GM19397 (cell line): Measurements from ENCODE around the gene ROBO1.
"Not testable (repeated sequence)": the region's sequence is repeated elsewhere in the genome, so short reads cannot be mapped to it uniquely, and the experiment has no call there.

Experiments used
- ATAC-seq: cut with Tn5 transposase; IDR thresholded peaks from one replicate; pipeline ENCODE4 v1.9.1; 2021; ENCODE audit warnings: mild to moderate bottlenecking, moderate library complexity; ENCODE audit not compliant: unreplicated experiment

ROBO1 gene

GRCh38 chr3:79325833-79326383, 441.9 kb downstream of the ROBO1 start:
- ATAC-seq: not testable (repeated sequence)

DNA sequence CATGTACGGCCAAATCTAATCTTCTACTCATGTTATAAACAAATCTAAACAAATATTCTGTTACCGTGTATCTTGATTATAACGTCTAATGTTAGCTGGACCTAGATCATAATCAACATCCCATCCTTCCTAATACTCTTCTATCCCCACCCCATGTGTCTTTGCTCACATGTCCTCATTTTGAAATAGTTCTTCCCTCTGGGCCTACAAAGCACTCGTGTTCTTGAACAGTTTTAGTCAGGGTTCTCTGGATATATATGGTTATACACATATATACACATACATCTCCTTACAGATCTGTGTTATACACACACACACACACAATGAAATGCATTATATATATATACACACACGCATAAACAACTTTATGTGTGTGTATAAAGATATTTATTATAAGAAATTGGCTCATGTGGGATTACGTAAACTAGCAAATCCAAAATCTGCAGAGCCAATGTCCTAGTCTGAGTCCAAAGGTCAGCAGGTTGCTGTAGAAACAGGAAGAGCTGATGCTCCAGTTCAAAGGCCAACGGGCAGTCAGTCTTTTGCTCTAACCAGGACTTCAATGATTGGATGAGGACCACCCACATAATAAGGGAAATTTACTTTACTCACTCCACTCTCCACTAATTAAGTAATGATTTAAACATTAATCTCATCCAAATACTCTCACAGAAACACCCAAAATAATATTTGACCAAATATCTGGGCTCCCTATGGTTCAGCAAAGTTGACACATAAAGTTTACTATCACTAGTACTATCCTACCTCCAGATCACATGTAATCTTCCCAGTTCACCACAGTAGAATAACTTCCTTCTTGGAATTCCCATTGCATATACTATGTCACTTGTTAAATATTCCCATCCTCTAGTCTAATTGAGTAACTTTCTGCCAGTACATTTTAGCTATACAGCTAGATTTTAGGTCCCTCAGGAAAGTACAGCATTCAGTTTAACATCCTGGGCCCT, 450.0 kb downstream of the ROBO1 start:
- ATAC-seq: no peak

GRCh38 chr3:79314962-79315361, 452.8 kb downstream of the ROBO1 start:
- no peak for ATAC-seq

DNA sequence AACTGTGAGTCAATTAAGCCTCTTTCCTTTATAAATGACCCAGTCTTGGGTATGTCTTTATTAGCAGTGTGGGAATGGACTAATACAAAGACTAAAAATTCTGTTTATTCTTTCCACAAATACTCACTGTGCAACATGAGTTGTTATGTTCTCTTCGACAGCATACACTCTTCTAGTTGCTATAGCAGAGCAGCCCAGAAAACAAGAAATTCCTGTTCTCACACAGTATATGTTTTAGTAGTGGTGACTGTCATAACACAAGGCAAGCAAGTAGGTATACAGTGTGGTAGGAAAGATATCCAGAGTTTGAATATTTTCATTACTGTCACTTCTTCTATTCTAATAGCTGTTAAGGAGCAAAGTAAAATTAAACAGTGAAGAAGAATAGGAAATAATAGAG, 453.3 kb downstream of the ROBO1 start:
- ATAC-seq: no peak

GRCh38 chr3:79310016-79310415, 457.8 kb downstream of the ROBO1 start:
- no peak for ATAC-seq

- no peak for ATAC-seq
Measured at GRCh38 chr3:79306934-79307570, 460.7 kb downstream of the ROBO1 start.

DNA sequence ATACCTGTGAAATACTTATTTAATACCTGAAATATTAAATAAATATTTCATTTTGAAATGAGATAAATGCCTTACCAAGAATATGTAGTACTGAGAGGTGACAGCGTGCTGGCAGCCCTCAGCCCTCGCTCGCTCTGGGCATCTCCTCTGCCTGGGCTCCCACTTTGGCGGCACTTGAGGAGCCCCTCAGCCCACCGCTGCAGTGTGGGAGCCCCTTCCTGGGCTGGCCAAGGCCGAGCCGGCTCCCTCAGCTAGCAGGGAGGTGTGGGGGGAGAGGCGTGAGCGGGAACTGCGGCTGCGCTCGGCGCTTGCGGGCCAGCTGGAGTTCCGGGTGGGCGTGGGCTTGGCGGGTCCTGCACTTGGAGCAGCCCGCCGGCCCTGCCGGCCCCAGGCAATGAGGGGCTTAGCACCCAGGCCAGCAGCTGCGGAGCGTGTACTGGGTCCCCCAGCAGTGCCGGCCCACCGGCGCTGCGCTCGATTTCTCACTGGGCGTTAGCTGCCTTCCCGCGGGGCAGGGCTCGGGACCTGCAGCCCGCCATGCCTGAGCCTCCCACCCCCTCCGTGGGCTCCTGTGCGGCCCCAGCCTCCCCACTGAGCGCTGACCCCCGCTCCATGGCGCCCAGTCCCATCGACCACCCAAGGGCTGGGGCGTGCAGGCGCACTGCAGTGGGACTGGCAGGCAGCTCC, 467.7 kb downstream of the ROBO1 start:
- ATAC-seq: not testable (repeated sequence)

- ATAC-seq: no peak
Measured at GRCh38 chr3:79297245-79297960, 470.4 kb downstream of the ROBO1 start.

DNA sequence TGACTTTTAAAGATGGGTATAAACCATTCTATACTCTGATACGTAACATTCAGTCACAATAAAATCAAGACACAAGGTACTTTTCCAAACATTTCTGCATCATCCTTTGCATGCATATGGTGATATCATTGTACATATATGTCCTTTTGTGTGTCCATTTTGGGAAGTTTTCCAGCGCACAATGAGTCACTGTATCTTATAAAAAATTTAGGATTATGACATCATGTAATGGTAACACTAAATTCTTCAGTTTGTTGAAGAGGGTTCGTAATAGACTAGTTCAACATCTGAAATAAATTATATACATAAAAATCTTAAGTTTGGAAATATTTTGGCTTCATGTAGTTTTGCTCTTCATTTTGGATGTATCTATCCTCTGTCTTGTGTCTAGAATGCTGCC, 480.9 kb downstream of the ROBO1 start:
- no peak for ATAC-seq

DNA sequence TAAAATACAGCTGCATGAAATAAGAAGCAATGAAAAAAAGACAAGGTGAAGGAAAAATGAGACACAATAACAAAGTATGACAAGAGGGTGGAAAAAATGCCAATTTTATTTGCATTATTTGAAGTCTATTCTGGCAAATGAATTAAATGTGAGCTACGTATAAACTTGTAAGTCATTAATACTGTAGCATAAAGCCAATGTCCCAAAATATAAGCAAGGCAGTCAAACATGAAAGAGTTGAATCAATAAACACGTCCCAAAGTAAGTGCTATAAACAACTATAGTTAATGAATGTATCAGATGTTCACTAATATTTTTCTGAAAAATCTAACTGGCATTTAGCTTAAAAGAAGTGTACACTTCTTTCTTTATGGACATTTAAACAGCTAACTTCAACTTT, 481.9 kb downstream of the ROBO1 start:
- ATAC-seq: no peak

GRCh38 chr3:79285380-79285779, 482.4 kb downstream of the ROBO1 start:
- ATAC-seq: no peak

- no peak for ATAC-seq
Measured at GRCh38 chr3:79284781-79285180, 483.0 kb downstream of the ROBO1 start.

DNA sequence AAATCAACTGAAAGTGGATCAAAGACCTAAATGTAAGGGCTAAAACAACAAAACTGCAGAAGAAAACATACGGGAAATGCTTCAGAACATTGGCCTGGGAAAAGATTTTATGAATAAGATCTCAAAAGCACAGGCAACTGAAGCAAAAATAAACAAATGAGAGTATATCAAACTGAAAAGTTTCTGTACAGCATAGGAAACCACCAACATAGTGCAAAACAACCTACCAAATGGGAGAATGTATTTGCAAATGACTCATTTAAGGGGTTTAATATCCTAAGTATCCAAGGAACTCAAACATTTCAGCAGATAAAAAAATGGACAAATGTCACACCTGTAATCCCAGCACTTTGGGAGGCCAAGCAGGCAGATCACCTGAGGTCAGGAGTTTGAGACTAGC, 489.1 kb downstream of the ROBO1 start:
- no peak for ATAC-seq

- ATAC-seq: no peak
Measured at GRCh38 chr3:79268422-79268821, 499.4 kb downstream of the ROBO1 start.

DNA sequence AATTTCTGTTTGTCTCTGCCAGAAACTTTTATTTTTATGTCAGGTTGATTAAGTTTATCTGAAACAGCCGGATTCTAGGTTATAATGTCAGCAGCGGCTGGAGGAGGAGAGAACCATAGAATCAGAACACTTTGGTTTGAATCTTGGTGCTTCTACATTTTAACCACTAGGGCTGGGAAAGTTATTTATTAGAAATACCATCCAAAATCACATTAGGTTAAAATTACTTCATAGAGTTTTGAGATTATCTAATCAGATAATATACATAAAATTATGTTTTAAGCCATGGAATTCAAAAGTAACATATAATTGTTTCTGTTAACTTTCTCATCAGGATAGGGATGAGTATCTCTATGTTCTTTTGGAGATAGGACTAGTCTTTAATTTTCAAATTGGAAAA, 502.9 kb downstream of the ROBO1 start:
- ATAC-seq: no peak

- ATAC-seq: no peak
Measured at GRCh38 chr3:79263423-79263822, 504.4 kb downstream of the ROBO1 start.

DNA sequence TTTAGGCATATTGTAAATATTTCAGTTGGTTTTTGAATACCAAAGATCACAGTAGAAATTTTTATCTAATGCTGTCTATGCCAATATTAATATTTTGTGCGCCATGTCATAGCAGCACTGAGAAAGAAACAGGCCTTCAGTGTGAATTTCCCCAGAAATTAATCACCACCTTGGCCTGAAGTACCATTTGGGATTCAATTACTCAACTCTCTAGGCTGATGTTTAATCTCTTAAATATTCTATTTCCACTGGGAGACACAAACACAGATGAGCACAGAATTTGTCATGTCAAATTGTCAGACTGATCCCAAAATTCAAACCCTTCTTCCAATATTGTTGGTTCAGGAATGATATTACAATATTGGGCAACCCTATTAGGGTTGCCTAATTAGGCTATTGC, 509.3 kb downstream of the ROBO1 start:
- ATAC-seq: no peak

GRCh38 chr3:79257791-79258190, 510.0 kb downstream of the ROBO1 start:
- no peak for ATAC-seq

- ATAC-seq: no peak
Measured at GRCh38 chr3:79255702-79256101, 512.1 kb downstream of the ROBO1 start.

- no peak for ATAC-seq
Measured at GRCh38 chr3:79255292-79255691, 512.5 kb downstream of the ROBO1 start.

GRCh38 chr3:79253704-79254103, 514.1 kb downstream of the ROBO1 start:
- ATAC-seq: no peak
